GM12878 (cell line): ENCODE measurements around the gene SCN8A.

ENCODE experiments used
- CBX3 ChIP-seq: fragments of 200-600 bp; sonication (generic); IDR thresholded peaks from 2 replicates; pipeline ENCODE4 v1.6.1; 2016; ENCODE audit warnings: low read depth, borderline replicate concordance
- CHD2 ChIP-seq: IDR thresholded peaks from 2 replicates; pipeline ENCODE4 v1.6.1; 2011; ENCODE audit warnings: low read depth, low read length, improper control_type of control experiment, borderline replicate concordance
- EZH2 ChIP-seq: IDR thresholded peaks from 2 replicates; pipeline ENCODE4 v1.6.1; 2012; ENCODE audit warnings: low read depth, mild to moderate bottlenecking, control low read depth, inconsistent platforms, low read length, borderline replicate concordance; ENCODE audit not compliant: control insufficient read depth
- GABPA ChIP-seq: IDR thresholded peaks from 2 replicates; pipeline ENCODE4 v1.6.1; 2014; ENCODE audit warnings: antibody characterized with exemption, low read depth, mild to moderate bottlenecking, inconsistent platforms
- MEF2A ChIP-seq: IDR thresholded peaks from 2 replicates; pipeline ENCODE4 v1.6.1; 2011; ENCODE audit warnings: low read depth, mild to moderate bottlenecking, low read length, moderate library complexity; ENCODE audit not compliant: insufficient read depth
- MTA3 ChIP-seq: IDR thresholded peaks from 2 replicates; pipeline ENCODE4 v1.6.1; 2012; ENCODE audit warnings: low read length, inconsistent platforms, borderline replicate concordance
- MYC ChIP-seq: IDR thresholded peaks from 2 replicates; pipeline ENCODE4 v1.6.1; 2011; ENCODE audit warnings: mild to moderate bottlenecking, low read length, moderate library complexity, inconsistent platforms; ENCODE audit not compliant: insufficient read depth, insufficient replicate concordance, insufficient read length, severe bottlenecking
- RCOR1 ChIP-seq: conservative IDR thresholded peaks from 2 replicates; pipeline ENCODE4 v1.6.1; 2012; ENCODE audit warnings: low read depth, low read length, improper control_type of control experiment
- SIN3A ChIP-seq: IDR thresholded peaks from 2 replicates; pipeline ENCODE4 v1.6.1; 2012; ENCODE audit warnings: low read depth, low read length, improper control_type of control experiment
- SRF ChIP-seq, 2 experiments: IDR thresholded peaks; 2 replicates each; pipeline ENCODE4 v1.6.1; 2011; ENCODE audit warnings: low read depth in 2 of 2, low read length in 2 of 2, mild to moderate bottlenecking in 1 of 2, moderate library complexity in 1 of 2
- ZBTB33 ChIP-seq: fragments of 450-650 bp; IDR thresholded peaks from 2 replicates; pipeline ENCODE4 v1.6.1; 2017; ENCODE audit warnings: mild to moderate bottlenecking
- TF ChIP-seq, protein P1 (sequence below): IDR thresholded peaks from 2 replicates; pipeline ENCODE4 v1.6.1; 2011; ENCODE audit warnings: mild to moderate bottlenecking, low read depth, low read length, moderate library complexity; ENCODE audit not compliant: insufficient replicate concordance
- TF ChIP-seq, protein P2 (sequence below), 3 experiments: IDR thresholded peaks in 2 of 3; conservative IDR thresholded peaks in 1 of 3; 2 replicates each; pipeline ENCODE4 v1.5.1; 2011; ENCODE audit warnings: low read depth in 3 of 3, low read length in 3 of 3, mild to moderate bottlenecking in 3 of 3, control low read depth in 2 of 3, moderate library complexity in 2 of 3, inconsistent platforms in 1 of 3, mixed read lengths in 1 of 3; ENCODE audit not compliant: control insufficient read depth in 2 of 3, insufficient read depth in 1 of 3; ENCODE audit errors: extremely low read depth in 1 of 3

DNA sequence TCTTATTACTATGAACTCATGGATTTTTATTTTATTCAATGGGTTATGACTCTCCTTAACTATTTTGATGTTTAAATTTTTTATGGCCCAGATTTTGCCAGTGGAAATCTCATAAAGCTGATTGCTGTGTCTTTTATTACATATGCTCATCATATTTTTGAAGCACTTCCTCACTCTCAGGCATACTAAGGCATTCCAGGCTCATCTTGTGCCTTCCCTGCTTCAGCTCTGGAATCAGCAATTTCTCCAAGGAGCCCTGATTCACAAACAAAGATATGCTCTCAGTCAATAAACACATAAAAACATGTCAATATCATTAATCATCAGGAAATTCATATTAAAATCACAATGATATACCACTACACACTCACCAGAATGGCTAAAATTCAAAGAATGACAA, 44.9 kb upstream of the SCN8A start:
- TF ChIP-seq, protein P1, sequence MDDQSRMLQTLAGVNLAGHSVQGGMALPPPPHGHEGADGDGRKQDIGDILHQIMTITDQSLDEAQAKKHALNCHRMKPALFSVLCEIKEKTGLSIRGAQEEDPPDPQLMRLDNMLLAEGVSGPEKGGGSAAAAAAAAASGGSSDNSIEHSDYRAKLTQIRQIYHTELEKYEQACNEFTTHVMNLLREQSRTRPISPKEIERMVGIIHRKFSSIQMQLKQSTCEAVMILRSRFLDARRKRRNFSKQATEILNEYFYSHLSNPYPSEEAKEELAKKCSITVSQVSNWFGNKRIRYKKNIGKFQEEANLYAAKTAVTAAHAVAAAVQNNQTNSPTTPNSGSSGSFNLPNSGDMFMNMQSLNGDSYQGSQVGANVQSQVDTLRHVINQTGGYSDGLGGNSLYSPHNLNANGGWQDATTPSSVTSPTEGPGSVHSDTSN, result no peak
- TF ChIP-seq, protein P2, sequence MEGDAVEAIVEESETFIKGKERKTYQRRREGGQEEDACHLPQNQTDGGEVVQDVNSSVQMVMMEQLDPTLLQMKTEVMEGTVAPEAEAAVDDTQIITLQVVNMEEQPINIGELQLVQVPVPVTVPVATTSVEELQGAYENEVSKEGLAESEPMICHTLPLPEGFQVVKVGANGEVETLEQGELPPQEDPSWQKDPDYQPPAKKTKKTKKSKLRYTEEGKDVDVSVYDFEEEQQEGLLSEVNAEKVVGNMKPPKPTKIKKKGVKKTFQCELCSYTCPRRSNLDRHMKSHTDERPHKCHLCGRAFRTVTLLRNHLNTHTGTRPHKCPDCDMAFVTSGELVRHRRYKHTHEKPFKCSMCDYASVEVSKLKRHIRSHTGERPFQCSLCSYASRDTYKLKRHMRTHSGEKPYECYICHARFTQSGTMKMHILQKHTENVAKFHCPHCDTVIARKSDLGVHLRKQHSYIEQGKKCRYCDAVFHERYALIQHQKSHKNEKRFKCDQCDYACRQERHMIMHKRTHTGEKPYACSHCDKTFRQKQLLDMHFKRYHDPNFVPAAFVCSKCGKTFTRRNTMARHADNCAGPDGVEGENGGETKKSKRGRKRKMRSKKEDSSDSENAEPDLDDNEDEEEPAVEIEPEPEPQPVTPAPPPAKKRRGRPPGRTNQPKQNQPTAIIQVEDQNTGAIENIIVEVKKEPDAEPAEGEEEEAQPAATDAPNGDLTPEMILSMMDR (IDR thresholded peaks at IDR 0.05 in 2 of 3, conservative IDR thresholded peaks at IDR 0.05 in 1 of 3; ENCODE audit: control insufficient read depth in 2 of 3, extremely low read depth in 1 of 3, insufficient read depth in 1 of 3, low read depth in 3 of 3, low read length in 3 of 3), result no peak
- TF ChIP-seq MYC (no peak), GABPA (no peak), MTA3 (no peak), CHD2 (no peak), SRF (IDR thresholded peaks at IDR 0.05; ENCODE audit: low read depth in 2 of 2, low read length in 2 of 2) (no peak), SIN3A (no peak), EZH2 (no peak), RCOR1 (no peak), MEF2A (no peak), CBX3 (no peak), ZBTB33 (no peak)
